D721Med (cell line): ENCODE data around the gene SYNE2.

ENCODE experiments used
- DNase-seq: peaks from one replicate; pipeline ENCODE4 v3.0.0; 2011; ENCODE audit warnings: low spot score; ENCODE audit not compliant: insufficient read length
- FAIRE-seq: peaks from 2 replicates; lab custom pipeline; 2011; peaks lifted over from hg19 to GRCh38; lab: Jason Lieb, UNC
- CTCF ChIP-seq: IDR thresholded peaks from 2 replicates; pipeline ENCODE4 v1.5.1; 2012; ENCODE audit warnings: mild to moderate bottlenecking, control low read depth; ENCODE audit not compliant: insufficient read depth; ENCODE audit errors: missing control alignments

Gene SYNE2

GRCh38 chr14:64215978-64216377 is 363.2 kb downstream of the SYNE2 start:
- no peak for TF ChIP-seq CTCF
- FAIRE-seq (no peak), DNase-seq (no peak)

DNA sequence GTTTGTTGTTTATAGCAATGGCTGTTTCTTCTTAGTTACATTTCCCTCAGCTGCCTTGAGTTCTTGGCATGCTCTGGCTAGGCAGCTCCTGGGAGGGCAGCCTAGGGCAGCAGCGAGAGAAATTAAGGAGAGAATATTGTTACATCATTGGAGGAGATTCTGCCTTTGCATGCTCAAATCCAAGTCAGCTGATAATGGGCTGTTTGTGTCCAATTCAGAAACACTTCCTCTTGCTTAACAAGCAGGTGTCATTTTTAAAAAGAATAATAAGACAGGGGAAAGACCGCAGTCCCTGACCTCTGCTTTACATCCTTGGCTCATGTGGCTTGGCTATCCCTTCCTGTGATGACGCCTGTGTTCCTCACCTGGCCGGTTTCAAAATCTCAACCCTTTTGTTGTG is 364.5 kb downstream of the SYNE2 start:
- DNase-seq, result no peak
- no peak for TF ChIP-seq CTCF
- no peak for FAIRE-seq

DNA sequence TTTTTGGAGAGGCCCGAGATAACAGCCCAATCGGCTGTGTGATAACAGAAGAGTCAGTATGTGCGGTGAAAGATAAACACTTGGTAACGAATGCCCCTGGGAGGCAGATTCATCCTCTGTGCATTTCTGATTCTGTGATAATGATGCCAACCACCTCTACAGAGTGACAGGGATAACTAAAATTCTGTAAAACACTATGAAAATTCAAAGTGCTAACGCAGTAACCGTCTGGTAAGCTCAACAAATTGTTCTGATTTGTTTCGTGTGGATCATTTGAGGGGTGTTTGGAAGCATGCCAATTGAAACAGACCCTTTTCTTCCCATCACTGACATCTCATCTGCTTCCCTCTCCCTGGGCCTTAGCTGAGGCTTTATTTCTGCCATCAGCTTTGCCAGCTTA is 365.0 kb downstream of the SYNE2 start:
- DNase-seq (no peak), FAIRE-seq (no peak)
- no peak for TF ChIP-seq CTCF

GRCh38 chr14:64218344-64219240 is 365.8 kb downstream of the SYNE2 start:
- TF ChIP-seq CTCF, result no peak
- DNase-seq (no peak), FAIRE-seq (no peak)

- no peak for TF ChIP-seq CTCF
- no peak for DNase-seq
- no peak for FAIRE-seq
Observed at GRCh38 chr14:64220056-64220455, 367.3 kb downstream of the SYNE2 start.

- TF ChIP-seq CTCF, result no peak
- DNase-seq (no peak), FAIRE-seq (no peak)
Observed at GRCh38 chr14:64220466-64220865, 367.7 kb downstream of the SYNE2 start.

DNA sequence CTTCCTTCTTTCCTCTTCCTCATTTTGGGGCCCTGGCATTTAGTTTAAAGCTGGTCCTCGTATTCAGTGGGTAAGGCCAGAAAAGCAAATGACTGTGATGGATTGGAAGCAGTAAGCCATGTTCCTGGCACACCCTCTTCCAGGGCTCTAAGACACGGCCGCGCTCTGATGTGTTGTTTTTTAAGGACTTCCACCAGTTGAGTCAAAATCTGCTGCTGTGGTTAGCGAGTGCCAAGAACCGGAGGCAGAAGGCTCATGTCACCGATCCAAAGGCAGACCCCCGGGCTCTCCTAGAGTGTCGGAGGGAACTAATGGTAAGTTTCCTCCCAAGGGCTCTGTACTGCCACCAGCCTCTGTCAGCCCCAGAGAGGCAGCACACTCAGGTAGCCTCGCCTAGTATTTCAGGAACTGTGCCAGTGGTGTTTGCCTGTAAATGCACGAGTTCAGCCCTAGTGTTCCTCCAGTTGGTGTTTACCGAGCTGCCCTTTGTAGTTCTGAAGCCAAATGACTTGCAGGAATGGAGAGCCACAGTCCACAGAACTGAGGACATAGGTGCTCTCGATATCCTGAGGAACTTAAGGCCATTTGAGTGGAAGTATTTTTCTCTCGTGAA is 368.7 kb downstream of the SYNE2 start:
- TF ChIP-seq CTCF, result no peak
- FAIRE-seq, result no peak

More for the DNA sequence above, 368.7 kb downstream of the SYNE2 start:
- DNase-seq, result no peak
